GM06990 (cell line): Measurements from ENCODE around the gene ESCO1.
A peak's percentile ranks its signal among the peaks of the same experiment; 100 is the strongest.
"Not testable (repeated sequence)": the region's sequence is repeated elsewhere in the genome, so short reads cannot be mapped to it uniquely, and the experiment has no call there.

Source experiments
- DNase-seq: peaks from one replicate; pipeline ENCODE4 v3.0.0-alpha.2; 2011; ENCODE audit not compliant: insufficient read length; ENCODE audit errors: extremely low read depth
- H3K27me3 ChIP-seq: replicated peaks from 2 replicates; pipeline ENCODE4 v1.6.0; 2011; ENCODE audit warnings: low read length; ENCODE audit not compliant: control insufficient read depth, insufficient read depth
- H3K36me3 ChIP-seq: 2 replicates; pipeline ENCODE4 v1.5.1; 2011; ENCODE audit warnings: low read length; ENCODE audit not compliant: control insufficient read depth, insufficient read depth
- H3K4me3 ChIP-seq: replicated peaks from 2 replicates; pipeline ENCODE4 v1.5.1; 2011; ENCODE audit warnings: low read depth, mild to moderate bottlenecking, control low read depth, low read length
- TF ChIP-seq, protein P1 (sequence below): IDR thresholded peaks from 2 replicates; pipeline ENCODE4 v1.5.1; 2011; ENCODE audit warnings: low read length, control low read depth, mild to moderate bottlenecking, inconsistent platforms; ENCODE audit not compliant: insufficient read depth, poor library complexity, severe bottlenecking

Gene ESCO1

GRCh38 chr18:21593540-21594257 lies 6.8 kb downstream of the ESCO1 start:
- no peaks in the 10 kb centered on the region for H3K27me3 ChIP-seq
- H3K36me3 ChIP-seq: no peaks in the 10 kb centered on the region
- DNase-seq: no peak
- TF ChIP-seq, protein P1, sequence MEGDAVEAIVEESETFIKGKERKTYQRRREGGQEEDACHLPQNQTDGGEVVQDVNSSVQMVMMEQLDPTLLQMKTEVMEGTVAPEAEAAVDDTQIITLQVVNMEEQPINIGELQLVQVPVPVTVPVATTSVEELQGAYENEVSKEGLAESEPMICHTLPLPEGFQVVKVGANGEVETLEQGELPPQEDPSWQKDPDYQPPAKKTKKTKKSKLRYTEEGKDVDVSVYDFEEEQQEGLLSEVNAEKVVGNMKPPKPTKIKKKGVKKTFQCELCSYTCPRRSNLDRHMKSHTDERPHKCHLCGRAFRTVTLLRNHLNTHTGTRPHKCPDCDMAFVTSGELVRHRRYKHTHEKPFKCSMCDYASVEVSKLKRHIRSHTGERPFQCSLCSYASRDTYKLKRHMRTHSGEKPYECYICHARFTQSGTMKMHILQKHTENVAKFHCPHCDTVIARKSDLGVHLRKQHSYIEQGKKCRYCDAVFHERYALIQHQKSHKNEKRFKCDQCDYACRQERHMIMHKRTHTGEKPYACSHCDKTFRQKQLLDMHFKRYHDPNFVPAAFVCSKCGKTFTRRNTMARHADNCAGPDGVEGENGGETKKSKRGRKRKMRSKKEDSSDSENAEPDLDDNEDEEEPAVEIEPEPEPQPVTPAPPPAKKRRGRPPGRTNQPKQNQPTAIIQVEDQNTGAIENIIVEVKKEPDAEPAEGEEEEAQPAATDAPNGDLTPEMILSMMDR: peak; percentile 29
- no peak overlapping the region for H3K4me3 ChIP-seq

GRCh38 chr18:21592361-21592760 lies 8.1 kb downstream of the ESCO1 start:
- not testable (repeated sequence) for H3K27me3 ChIP-seq, H3K36me3 ChIP-seq, DNase-seq, H3K4me3 ChIP-seq

GRCh38 chr18:21584391-21584790 lies 16.1 kb downstream of the ESCO1 start:
- TF ChIP-seq, protein P1: no peak
- no peak for DNase-seq
- Histone ChIP-seq H3K4me3 (no peak overlapping the region), H3K27me3 (no peaks in the 10 kb centered on the region), H3K36me3 (no peaks in the 10 kb centered on the region)

- H3K27me3 ChIP-seq: no peaks in the 10 kb centered on the region
These were observed 24.8 kb downstream of the ESCO1 start for GRCh38 chr18:21575656-21576055.

DNA sequence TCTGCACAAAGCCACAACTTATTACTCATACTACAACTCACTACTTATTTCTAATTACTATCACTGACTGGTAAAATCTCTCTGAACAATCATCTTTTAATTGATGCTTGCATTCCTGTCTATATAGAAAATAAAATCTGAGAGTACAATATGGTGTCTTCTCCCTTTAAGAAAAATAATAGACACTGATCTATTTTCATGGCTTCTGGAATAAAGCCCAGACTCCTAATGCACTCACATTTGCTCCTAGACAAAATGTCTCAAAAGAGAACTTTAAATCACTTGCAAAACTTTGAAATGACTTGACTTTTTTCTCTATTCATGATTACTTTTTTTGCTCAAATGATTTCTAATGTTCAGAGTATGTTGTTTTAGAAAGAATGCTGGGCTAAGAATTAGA lies 28.7 kb downstream of the ESCO1 start:
- H3K36me3 ChIP-seq: peaks cover 2% of the 10 kb centered on the region
- TF ChIP-seq, protein P1: no peak
- no peak for DNase-seq
- no peak overlapping the region for H3K4me3 ChIP-seq
- no peaks in the 10 kb centered on the region for H3K27me3 ChIP-seq

More at GRCh38 chr18:21575656-21576055, 24.8 kb downstream of the ESCO1 start:
- Histone ChIP-seq H3K4me3 (no peak overlapping the region), H3K36me3 (peaks cover 2% of the 10 kb centered on the region)
- DNase-seq: no peak
- TF ChIP-seq, protein P1: no peak

- no peak overlapping the region for H3K4me3 ChIP-seq
- peaks cover 12% of the 10 kb centered on the region for H3K36me3 ChIP-seq
- no peak for DNase-seq
- TF ChIP-seq, protein P1: no peak
- H3K27me3 ChIP-seq: no peaks in the 10 kb centered on the region
These were observed 41.3 kb downstream of the ESCO1 start for GRCh38 chr18:21559195-21559594.
